Gastrocnemius medialis (tissue), 4 donors: Measurements from ENCODE around the gene CACNG1.

Experiments
- POLR2A ChIP-seq, 2 donors: fragments of 450-650 bp; IDR thresholded peaks; one replicate each; pipeline ENCODE4 v1.6.1; 2017; ENCODE audit warnings: antibody characterized with exemption in 2 of 2, mild to moderate bottlenecking in 2 of 2, moderate library complexity in 2 of 2
- TF ChIP-seq, protein P1 (sequence below), 5 experiments: fragments of 450-650 bp in 3 of 5; fragments of 200-600 bp in 2 of 5; sonication (generic) in 2 of 5; IDR thresholded peaks in 4 of 5; conservative IDR thresholded peaks in 1 of 5; 1 replicate in 4 of 5; 2 replicates in 1 of 5; pipeline ENCODE4 v1.5.1; 2016 to 2019; ENCODE audit warnings: antibody characterized with exemption in 5 of 5, mild to moderate bottlenecking in 3 of 5, moderate library complexity in 3 of 5

DNA sequence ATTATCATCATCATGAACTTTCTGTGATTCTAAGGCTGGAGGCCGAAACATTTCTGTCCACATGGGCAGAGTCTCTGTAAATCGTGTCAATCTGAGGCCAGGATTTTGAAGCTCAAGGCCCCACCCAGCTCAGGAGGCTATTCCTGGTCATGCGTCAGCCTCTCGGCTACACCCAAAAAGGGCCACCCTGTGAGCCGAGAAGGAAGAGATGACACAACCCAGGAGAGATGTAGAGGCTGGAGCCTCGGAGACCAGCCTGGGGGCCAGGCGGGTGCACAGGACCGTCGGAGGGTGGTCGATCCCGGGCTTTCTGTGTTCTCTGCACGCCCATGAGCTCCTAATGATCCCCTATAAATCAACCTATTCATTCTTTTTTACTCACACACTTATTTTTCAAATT is 1.1 kb upstream of the CACNG1 start:
- peak; percentile 91 to 95 for TF ChIP-seq POLR2A (IDR thresholded peaks at IDR 0.05)
- TF ChIP-seq, protein P1, sequence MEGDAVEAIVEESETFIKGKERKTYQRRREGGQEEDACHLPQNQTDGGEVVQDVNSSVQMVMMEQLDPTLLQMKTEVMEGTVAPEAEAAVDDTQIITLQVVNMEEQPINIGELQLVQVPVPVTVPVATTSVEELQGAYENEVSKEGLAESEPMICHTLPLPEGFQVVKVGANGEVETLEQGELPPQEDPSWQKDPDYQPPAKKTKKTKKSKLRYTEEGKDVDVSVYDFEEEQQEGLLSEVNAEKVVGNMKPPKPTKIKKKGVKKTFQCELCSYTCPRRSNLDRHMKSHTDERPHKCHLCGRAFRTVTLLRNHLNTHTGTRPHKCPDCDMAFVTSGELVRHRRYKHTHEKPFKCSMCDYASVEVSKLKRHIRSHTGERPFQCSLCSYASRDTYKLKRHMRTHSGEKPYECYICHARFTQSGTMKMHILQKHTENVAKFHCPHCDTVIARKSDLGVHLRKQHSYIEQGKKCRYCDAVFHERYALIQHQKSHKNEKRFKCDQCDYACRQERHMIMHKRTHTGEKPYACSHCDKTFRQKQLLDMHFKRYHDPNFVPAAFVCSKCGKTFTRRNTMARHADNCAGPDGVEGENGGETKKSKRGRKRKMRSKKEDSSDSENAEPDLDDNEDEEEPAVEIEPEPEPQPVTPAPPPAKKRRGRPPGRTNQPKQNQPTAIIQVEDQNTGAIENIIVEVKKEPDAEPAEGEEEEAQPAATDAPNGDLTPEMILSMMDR (IDR thresholded peaks at IDR 0.05 in 4 of 5, conservative IDR thresholded peaks at IDR 0.05 in 1 of 5) = no peak
